GM12891 (cell line): ENCODE data around the gene C12orf56.

ENCODE experiments used
- PAX5 ChIP-seq: IDR thresholded peaks from 2 replicates; pipeline ENCODE4 v1.6.1; 2011; ENCODE audit warnings: low read length, moderate library complexity, mild to moderate bottlenecking; ENCODE audit not compliant: insufficient read depth, severe bottlenecking
- POLR2A ChIP-seq: IDR thresholded peaks from 2 replicates; pipeline ENCODE4 v1.6.1; 2011; ENCODE audit warnings: low read depth, low read length, control low read depth
- POLR2AphosphoS5 ChIP-seq: IDR thresholded peaks from 2 replicates; pipeline ENCODE4 v1.6.1; 2011; ENCODE audit warnings: low read depth, low read length, control low read depth
- SPI1 ChIP-seq: IDR thresholded peaks from 2 replicates; pipeline ENCODE4 v1.6.1; 2011; ENCODE audit warnings: low read depth, low read length, control low read depth
- TAF1 ChIP-seq: IDR thresholded peaks from 2 replicates; pipeline ENCODE4 v1.6.1; 2011; ENCODE audit warnings: low read depth, low read length, control low read depth

DNA sequence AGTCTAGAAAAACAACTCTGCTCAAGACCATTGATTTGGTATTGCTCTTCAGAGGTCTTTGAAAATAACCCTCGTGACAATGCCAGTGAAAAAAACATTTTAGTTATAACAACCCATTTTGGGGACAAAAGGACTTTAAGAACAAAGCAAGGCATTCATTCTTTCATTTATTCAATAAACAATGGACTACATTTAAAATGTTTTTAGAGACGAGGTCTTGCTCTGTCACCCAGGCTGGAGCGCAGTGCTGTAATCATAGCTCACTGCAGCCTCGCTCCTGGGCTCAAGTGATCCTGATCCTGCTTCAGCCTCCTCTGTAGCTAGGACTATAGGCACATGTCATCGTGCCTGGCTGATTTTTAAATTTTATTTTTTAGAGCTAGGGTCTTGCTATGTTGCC is 160.8 kb downstream of the C12orf56 start:
- TF ChIP-seq POLR2A (no peak), POLR2AphosphoS5 (no peak), TAF1 (no peak), SPI1 (no peak), PAX5 (no peak)
